ENCODE data around the gene NHS.

DNA sequence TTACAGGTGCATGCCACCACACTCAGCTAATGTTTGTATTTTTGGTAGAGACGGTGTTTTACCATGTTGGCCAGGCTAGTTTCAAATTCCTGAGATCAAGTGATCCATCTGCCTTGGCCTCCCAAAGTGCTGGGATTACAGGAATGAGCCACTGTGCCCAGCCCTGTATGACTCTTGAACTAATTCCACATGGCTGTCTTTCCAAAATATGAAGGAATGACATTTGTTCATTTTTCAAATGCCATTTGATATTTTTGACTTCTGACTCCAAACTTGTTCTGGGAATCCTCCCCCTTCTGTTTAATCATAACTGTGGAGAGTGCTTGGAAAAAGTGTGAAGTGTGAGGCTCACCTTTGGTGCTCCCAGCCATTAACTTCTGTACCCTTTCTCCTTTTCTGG is 119.2 kb downstream of the NHS start:
- TF ChIP-seq, protein P1, sequence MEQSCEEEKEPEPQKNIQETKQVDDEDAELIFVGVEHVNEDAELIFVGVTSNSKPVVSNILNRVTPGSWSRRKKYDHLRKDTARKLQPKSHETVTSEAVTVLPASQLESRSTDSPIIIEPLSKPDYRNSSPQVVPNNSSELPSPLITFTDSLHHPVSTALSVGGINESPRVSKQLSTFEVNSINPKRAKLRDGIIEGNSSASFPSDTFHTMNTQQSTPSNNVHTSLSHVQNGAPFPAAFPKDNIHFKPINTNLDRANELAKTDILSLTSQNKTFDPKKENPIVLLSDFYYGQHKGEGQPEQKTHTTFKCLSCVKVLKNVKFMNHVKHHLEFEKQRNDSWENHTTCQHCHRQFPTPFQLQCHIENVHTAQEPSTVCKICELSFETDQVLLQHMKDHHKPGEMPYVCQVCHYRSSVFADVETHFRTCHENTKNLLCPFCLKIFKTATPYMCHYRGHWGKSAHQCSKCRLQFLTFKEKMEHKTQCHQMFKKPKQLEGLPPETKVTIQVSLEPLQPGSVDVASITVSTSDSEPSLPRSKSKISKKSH (CRISPR knock-in tag; IDR thresholded peaks at IDR 0.05; ENCODE audit: borderline replicate concordance), result no peak
- no peak for TF ChIP-seq ZNF850 (CRISPR knock-in tag; conservative IDR thresholded peaks at IDR 0.05)
- no peak for TF ChIP-seq ZNF839 (CRISPR knock-in tag; IDR thresholded peaks at IDR 0.05; ENCODE audit: borderline replicate concordance)
- no peak for TF ChIP-seq SP1 (IDR thresholded peaks at IDR 0.05)
- TF ChIP-seq SP1 (CRISPR knock-in tag; IDR thresholded peaks at IDR 0.05), result no peak
- TF ChIP-seq RAD21 (CRISPR knock-in tag; IDR thresholded peaks at IDR 0.05), result no peak
- no peak for TF ChIP-seq POLR2A (IDR thresholded peaks at IDR 0.05; ENCODE audit: insufficient read depth in 1 of 2, low read depth in 2 of 2, low read length in 2 of 2)
- TF ChIP-seq, protein P2, sequence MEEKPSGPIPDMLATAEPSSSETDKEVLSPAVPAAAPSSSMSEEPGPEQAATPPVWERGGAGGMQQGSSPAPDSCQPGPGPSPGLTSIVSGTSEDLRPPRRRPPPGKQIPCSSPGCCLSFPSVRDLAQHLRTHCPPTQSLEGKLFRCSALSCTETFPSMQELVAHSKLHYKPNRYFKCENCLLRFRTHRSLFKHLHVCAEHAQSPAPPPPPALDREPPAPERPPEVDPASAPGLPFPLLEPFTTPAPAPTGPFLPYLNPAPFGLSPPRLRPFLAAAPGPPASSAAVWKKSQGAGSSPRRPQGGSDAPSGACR (CRISPR knock-in tag; IDR thresholded peaks at IDR 0.05), result no peak
- TF ChIP-seq HDAC2 (CRISPR knock-in tag; IDR thresholded peaks at IDR 0.05), result no peak
- TF ChIP-seq ZFX (CRISPR knock-in tag; IDR thresholded peaks at IDR 0.05; ENCODE audit: low read depth), result no peak
- no peak for TF ChIP-seq ZNF652 (CRISPR knock-in tag; IDR thresholded peaks at IDR 0.05; ENCODE audit: borderline replicate concordance, low read depth)
- no peak for TF ChIP-seq THYN1 (CRISPR knock-in tag; IDR thresholded peaks at IDR 0.05; ENCODE audit: borderline replicate concordance, low read depth)
- TF ChIP-seq HNF4G (IDR thresholded peaks at IDR 0.05; ENCODE audit: borderline replicate concordance, low read depth, low read length), result no peak
- no peak for TF ChIP-seq HNF4G (CRISPR knock-in tag; IDR thresholded peaks at IDR 0.05; ENCODE audit: borderline replicate concordance, low read depth)
